HG03354 (cell line): ENCODE results near the gene PLEKHA5.
A peak's percentile ranks its signal among the peaks of the same experiment; 100 is the strongest.
"Not testable (repeated sequence)": the region's sequence is repeated elsewhere in the genome, so short reads cannot be mapped to it uniquely, and the experiment has no call there.

ENCODE experiments used
- ATAC-seq: cut with Tn5 transposase; IDR thresholded peaks from one replicate; pipeline ENCODE4 v1.9.1; 2021; ENCODE audit warnings: mild to moderate bottlenecking; ENCODE audit not compliant: unreplicated experiment, poor library complexity, severe bottlenecking

The PLEKHA5 gene

DNA sequence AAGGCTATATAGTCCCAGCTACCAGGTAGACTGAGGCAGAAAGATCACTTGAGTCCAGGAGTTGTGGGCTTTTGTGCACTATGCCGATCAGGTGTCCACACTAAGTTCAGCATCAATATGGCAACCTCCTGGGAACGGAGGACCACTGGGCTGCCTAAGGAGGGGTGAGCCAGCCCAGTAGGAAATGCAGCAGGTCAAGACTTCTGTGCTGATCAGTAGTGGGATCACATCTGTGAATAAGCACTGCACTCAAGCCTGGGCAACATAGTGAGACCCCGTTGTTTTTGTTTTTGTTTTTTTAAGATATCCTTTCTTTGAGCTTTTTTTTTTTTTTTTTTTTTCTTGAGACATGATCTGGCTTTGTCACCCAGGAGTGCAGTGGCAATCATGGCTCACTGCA lies 174.0 kb downstream of the PLEKHA5 start:
- no peak for ATAC-seq

DNA sequence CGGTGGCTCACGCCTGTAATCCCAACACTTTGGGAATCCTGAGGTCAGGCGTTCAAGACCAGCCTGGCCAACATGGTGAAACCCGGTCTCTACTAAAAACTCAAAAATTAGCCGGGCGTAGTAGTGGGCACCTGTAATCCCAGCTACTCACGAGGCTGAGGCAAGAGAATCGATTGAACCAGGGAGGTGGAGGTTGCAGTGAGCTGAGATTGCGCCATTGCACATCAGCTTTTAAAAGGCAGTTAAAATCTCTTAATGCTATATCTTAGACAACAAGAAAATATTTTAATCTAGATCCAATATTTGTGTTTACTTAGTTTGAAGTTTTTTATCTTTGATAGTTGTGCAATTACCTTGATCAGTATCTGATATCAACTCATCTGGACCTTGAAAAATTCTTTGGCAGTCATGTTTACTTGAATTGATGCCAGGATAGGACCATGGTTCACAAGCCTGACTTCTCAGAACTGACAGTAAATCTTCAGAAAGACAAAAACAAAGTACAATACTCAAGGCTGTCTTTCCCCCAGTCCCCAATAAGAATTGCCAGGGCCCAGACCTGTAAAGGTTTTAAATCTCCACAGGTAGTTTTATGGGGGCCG lies 174.7 kb downstream of the PLEKHA5 start:
- ATAC-seq, result no peak

DNA sequence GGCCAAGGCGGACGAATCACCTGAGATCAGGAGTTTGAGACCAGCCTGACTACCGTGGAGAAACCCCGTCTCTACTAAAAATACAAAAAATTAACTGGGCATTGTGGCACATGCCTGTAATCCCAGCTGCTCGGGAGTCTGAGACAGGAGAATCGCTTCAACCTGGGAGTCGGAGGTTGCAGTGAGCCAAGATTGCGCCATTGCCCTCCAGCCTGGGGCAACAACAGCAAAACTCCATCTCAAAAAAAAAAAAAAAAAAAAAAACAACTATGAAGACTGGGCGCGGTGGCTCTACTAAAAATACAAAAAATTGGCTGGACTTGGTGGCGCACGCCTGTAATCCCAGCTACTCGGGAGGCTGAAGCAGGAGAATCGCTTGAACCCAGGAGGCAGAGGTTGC lies 176.1 kb downstream of the PLEKHA5 start:
- ATAC-seq, result not testable (repeated sequence)

DNA sequence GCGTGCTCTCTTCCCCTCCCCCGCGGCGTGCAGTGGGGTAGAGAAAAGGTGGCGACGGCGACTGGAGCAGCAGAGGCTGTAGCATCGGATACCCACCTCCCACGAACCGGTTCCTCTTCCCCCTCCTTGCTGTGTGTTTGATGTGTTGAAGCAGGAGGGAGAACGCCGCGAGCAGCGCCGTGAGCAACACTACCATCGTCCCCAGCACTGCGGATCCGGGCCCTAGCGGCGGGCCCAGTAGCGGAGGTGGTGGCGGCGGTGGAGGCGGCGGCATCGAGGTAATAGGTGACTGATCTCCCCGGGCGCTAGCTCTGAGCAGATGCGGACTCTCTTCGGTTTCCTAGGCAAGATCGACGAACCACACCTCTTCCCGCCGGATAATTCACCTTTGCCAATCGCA lies 176.8 kb downstream of the PLEKHA5 start:
- ATAC-seq, result no peak

DNA sequence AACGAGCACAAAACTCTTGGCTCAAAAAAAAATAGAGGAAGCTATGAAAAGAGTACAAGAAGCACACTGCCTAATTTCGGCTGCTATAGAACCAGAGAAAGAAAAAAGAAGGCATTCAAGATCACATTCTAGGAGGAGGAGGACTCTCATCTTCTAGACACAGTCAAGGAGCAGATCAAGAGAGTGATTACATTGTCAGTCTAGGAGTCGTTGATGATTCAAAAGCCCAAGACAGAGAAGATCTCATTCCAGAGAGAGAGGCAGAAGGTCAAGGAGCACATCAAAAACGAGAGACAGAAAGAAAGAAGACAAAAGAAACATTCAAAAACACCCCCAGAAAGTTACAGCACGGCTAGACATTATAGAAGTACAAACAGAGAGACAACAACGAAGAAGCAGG lies 177.9 kb downstream of the PLEKHA5 start:
- no peak for ATAC-seq

DNA sequence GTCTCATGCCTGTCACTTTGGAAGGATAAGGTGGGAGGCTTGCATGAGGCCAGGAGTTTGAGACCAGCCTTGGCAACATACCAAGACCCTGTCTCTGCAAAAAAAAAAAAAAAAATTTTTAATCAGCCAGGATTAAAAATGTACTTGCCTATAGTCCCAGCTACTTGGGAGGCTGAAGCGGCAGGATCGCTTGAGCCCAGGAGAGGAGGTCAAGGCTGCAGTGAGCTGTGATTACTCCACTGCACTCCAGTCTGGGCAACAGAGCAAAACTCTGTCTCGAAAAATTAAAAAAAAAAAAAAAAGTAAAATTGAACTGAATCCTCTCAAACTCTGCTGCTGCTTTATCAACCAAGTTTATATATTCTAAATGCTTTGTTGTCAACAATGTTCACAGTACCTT lies 181.6 kb downstream of the PLEKHA5 start:
- ATAC-seq, result no peak

DNA sequence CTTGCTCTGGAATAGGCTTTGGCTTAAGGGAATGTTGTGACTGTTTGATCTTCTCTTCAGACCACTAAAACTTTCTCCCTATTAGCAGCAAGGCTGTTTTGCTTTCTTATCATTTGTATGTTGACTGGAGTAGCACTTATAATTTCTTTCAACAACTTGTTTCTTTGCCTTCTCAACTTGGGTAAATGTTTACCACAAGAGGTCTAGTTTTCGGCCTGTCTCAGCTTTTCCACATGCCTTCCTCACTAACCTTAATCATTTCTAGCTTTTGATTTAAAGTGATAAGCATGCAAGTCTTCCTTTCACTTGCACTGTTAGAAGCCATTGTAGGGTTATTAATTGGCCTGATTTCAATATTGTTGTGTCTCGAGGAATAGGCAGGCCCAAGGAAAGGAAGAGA lies 183.1 kb downstream of the PLEKHA5 start:
- ATAC-seq, result no peak

DNA sequence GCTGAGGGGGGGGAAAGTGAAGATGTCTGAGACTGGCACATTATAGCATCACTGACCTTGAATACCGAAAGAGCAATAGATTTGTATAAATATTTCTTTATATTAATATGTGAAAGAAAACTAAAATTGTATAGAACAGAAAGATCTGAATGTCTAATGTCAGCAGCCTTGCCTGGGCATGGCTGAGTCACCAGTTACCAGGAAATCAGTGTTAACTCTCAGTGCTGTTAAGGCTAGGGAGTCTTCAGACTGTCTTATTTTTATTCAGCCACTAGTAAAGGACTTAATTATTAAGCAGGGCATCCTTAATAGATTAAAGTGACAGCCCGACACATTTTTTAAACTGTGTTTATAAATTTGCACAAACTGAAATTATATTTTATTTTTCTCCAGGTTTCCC lies 186.9 kb downstream of the PLEKHA5 start:
- no peak for ATAC-seq

DNA sequence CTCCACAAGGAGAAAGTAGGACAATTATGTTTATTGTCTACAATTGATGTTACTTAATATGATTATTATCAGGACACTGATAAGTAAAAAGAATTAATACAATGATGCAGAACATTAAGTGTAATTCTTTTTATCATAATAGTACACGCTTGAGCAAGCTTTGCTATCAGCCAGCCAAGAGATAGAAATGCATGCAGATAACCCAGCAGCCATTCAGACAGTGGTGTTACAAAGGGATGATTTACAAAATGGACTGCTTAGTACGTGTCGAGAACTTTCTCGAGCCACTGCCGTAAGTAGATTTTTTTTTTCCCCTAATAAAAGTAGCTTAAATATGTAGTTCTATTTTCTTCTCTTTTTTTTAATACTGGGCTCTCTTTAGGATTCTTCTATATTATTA lies 192.8 kb downstream of the PLEKHA5 start:
- no peak for ATAC-seq

DNA sequence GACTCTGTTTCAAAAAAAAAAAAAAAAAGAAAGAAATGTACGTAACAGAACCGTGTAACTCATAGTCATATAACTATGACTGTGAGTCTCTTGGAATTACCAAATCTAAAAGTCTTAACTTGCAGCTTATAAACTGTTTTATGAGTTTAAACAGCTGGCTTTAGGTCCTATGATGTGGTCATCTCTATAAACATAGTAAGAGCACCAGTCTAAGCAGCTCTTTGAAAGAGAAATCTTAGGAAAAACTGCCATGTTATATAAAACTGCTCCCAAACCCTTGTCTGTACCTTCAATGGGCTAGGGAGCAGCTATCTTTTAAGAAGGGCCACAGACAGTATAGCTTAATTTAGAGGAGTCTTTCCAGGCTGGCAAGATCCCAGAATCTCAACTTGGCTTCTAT lies 194.3 kb downstream of the PLEKHA5 start:
- no peak for ATAC-seq

DNA sequence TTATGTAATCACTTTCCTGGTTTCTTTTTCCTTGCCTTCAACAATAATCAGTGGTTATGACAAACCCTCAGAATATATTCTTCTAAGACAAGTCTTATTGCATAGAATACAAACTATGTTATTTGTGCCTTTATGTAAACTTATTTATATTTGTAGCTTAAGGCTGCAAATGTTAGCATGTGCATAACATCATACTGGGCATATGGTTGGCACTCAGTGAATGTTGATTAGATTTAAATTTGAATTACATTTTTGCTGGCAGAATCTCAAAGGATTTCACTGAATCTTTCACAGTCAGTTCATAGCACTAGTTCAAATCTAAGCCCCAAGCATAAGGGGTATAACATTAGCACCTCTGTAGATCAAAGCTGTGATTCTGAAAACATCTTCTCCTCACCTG lies 196.6 kb downstream of the PLEKHA5 start:
- no peak for ATAC-seq

DNA sequence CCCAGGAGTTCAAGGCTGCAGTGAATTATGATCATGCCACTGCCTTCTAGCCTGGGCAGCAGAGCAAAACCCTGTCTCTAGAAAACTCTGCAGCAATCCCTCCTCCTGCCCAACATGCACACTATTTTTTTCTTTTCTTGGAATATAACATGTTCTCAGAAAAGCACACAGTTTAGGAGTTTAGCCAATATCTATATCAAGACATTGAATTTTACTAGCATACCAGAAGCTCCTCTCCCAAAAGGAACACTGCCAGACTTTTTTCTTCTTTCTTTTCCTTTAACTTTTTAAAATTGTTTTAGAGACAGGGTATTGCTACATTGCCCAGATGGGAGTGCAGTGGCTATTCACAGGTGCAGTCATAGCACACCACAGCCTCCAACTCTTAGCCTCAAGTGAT lies 202.7 kb downstream of the PLEKHA5 start:
- ATAC-seq, result no peak

DNA sequence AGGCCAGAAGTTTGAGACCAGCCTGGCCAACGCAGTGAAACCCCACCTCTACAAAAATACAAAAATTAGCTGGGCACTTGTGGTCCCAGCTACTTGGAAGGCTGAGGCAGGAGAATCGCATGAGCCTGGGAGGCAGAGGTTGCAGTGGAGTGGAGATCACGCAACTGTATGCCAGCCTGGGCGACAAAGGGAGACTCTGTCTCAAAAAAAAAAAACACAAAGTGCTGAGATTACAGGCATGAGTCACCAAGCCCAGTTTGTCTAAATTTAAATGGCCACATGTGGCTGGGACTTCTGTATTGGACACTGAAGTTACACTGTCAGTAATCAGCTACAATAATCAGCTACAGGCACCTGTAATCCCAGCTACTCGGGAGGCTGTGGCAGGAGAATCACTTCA lies 208.9 kb downstream of the PLEKHA5 start:
- ATAC-seq, result no peak

DNA sequence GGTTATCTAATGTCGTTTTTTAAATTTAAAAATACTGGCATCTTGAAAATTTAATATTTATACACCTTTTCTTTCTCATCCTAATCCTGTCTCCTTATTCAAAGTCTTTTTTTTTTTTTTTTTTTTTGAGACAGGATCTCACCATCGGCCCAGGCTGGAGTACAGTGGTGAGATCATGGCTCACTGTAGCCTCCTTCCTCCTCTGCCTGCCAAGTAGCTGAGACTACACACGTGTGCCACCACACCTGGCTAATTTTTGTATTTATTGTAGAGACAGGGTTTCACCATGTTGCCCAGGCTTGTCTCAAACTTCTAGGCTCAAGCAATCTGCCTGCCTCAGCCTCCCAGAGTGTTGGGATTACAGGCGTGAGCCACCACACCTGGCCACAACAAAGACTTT lies 221.3 kb downstream of the PLEKHA5 start:
- not testable (repeated sequence) for ATAC-seq

DNA sequence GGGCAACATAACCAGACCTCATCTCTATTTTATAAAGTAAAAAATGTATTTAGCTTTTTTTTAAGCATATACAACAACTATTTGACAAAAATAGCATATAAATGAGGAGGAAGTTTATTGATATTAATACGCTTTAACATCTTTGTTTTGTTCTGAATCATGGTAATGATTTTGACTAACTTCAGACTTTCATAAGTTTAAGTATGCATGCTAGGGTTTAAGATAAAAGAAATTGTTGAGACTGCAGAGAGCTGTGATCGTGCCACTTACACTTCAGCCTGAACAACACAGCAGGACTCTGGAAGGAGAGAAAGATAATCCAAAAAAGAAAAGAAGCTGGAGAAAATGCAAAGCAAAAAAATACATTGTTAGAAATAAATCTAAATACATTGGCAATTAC lies 221.8 kb downstream of the PLEKHA5 start:
- ATAC-seq, result no peak

DNA sequence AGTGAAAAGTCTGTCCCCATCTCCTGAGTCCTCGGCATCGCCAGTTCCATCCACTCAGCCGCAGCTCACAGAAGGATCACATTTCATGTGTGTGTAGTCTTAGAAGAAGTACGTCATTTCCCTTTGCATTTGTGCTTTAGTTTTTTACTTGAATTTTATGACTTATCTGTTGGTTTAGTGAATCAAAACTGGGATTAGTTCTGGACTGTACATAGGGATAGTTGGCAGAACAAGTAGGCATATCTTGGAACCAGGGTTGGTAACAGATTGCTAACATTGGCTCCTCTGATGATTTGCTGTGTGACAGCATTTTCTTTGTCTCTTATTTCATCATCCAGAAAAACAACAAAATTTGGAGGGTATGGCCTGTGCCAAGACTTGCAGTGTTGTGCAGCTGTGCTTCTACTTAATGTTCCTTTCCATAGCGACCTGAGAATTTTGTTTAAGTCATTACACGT lies 240.2 kb downstream of the PLEKHA5 start:
- no peak for ATAC-seq

DNA sequence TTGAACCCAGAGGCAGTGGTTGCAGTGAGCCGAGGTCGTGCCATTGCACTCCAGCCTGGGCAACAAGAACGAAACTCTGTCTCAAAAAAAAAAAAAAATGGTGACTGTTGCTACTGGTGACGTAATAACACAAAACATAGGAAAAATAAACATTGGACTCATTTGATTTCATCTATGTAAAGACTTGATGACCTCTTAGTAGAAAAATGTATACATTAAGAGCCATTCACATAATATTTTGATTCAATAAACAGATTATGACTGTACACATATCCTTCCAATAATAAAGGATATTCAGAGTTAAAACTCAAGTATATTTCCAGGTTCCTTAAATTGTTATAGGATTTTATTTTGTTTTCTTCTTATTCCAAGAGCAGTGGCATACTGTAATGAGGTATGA lies 244.1 kb downstream of the PLEKHA5 start:
- no peak for ATAC-seq

DNA sequence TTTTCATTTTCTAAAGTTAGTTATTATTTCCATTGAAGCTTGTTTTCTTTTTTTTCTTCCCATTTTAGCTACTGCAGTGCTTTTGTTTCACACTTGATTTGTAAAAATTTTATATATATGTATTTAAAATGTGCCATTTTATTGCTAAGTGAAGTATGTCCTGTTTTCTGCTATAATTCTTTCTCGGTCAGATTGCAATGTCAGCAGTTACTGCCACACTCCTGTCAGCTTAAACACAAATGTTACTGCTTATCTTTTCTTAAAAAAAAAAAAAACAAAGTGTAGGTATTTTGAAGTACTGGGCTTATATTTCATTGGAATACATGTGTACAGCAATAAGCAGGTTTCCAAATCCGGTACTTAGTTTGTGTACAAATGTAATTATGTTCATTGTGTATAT lies 246.4 kb downstream of the PLEKHA5 start:
- ATAC-seq, result no peak

DNA sequence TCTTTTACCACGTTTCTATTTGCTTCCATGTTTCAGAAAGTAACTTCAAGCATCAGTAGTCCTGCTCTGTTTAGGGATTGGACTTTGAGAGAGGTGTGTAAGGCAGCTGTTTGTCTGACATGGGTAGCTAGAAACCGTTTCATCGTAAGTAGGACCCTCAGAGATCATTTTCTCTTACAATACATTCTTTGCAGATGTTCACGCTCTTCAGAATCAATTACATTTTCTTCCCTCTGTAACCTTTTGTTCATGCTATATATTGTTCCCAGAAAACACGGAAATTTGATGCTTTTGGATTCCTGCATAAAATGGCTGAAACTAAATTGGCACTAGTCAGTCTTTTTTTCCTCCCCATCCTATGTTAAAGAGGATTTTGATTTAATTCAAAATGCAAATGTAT lies 247.2 kb downstream of the PLEKHA5 start:
- no peak for ATAC-seq

DNA sequence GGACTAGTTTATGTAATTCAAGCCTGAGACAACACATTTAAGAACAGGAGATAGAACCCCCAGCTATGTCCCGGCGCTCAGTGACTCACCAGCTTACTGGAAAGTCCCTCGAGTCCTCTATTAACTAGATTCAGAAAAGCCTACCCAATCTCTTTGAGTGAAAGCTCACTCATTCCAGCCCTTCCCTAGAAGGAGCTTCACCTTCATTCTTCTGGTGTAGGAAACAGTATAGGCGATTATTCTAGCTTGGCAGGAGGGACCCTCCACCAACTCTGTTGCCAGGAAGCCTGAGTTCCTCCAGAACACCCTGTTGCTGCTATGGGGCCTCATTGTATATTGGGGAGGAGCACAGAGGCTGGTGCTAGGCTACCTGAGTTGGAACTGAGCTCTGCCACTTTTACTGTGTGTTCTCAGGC lies 252.6 kb downstream of the PLEKHA5 start:
- peak; percentile 97 for ATAC-seq

DNA sequence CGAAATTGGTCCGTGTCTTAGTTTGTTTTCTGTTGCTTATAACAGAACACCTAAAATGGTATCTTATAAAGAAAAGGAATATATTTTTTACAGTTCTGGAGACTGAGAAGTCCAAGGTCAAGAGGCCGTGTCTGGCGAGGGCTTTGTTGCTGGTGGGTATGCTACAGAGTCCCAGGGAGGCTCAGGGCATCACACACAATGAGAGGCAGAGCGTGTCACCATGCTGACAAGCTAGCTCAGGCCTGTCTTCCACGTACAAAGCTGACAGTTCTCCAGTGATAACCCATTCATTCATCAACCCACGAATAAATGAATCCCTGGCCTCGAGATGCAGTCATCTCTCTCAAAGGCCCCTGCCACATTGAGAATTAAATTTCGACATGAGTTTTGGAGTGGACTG lies 253.0 kb downstream of the PLEKHA5 start:
- ATAC-seq, result peak; percentile 17

DNA sequence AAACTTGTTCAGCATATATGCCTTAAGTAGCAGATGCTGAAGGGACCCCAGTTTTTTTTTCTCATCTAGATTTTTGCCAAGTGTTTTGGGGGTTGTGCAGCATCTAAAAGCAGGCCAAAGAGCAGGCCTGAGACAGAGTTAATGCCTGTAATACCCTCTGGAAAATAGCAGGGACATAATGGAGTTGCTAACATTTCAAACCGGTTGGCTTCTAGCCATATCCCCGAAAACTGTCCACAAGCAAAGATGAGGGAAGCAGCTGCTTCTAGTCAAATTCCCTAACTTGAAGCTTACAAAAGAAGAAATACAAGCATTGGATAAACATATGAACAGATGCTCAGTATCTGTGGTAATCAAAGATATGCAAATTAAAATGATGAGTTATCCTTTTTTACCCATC lies 257.6 kb downstream of the PLEKHA5 start:
- ATAC-seq, result no peak
